ENCODE measurements around the gene TNIP3.

GRCh38 chr4:121155893-121156292 lies 8.2 kb downstream of the TNIP3 start:
- no peak for TF ChIP-seq CTCF (conservative IDR thresholded peaks at IDR 0.05; ENCODE audit: low read length)
- no peak for TF ChIP-seq EZH2phosphoT487 (IDR thresholded peaks at IDR 0.05; ENCODE audit: borderline replicate concordance, low read depth, low read length)

All from OCI-LY7 (cell line).